Skin epidermis (tissue), 12 donors: Measurements from ENCODE around the gene DOCK1.

Source experiments
- H3K27ac ChIP-seq, 21 experiments: fragments of 200-600 bp; sonication (generic) in 11 of 21; one replicate each; pipeline ENCODE4 v1.5.0; 2020; ENCODE audit warnings: mild to moderate bottlenecking in 3 of 21, inconsistent platforms in 2 of 21, moderate library complexity in 2 of 21
- H3K4me3 ChIP-seq, 7 experiments: fragments of 200-600 bp; sonication (generic) in 2 of 7; one replicate each; pipeline ENCODE4 v1.5.0; 2020; ENCODE audit warnings: inconsistent platforms in 2 of 7, mild to moderate bottlenecking in 2 of 7, moderate library complexity in 1 of 7

The DOCK1 gene

GRCh38 chr10:127150136-127150535 is 244.9 kb downstream of the DOCK1 start:
- Histone ChIP-seq H3K27ac (no peak overlapping the region), H3K4me3 (no peak overlapping the region)

GRCh38 chr10:127151541-127151940 is 246.3 kb downstream of the DOCK1 start:
- Histone ChIP-seq H3K27ac (no peak overlapping the region), H3K4me3 (no peak overlapping the region)

- no peak overlapping the region for H3K27ac ChIP-seq
- H3K4me3 ChIP-seq = no peak overlapping the region
Measured at GRCh38 chr10:127151981-127152699, 246.9 kb downstream of the DOCK1 start.

- H3K4me3 ChIP-seq = no peak overlapping the region
- no peak overlapping the region for H3K27ac ChIP-seq
Measured at GRCh38 chr10:127153181-127153580, 248.0 kb downstream of the DOCK1 start.

GRCh38 chr10:127154831-127155620 is 249.8 kb downstream of the DOCK1 start:
- no peak overlapping the region for H3K27ac ChIP-seq
- no peak overlapping the region for H3K4me3 ChIP-seq

- H3K4me3 ChIP-seq = no peak overlapping the region
- no peak overlapping the region for H3K27ac ChIP-seq
Measured at GRCh38 chr10:127157089-127157488, 251.9 kb downstream of the DOCK1 start.

GRCh38 chr10:127157506-127158200 is 252.4 kb downstream of the DOCK1 start:
- no peak overlapping the region for H3K4me3 ChIP-seq
- H3K27ac ChIP-seq = no peak overlapping the region

GRCh38 chr10:127158662-127159061 is 253.4 kb downstream of the DOCK1 start:
- Histone ChIP-seq H3K27ac (no peak overlapping the region), H3K4me3 (no peak overlapping the region)

GRCh38 chr10:127159648-127160245 is 254.5 kb downstream of the DOCK1 start:
- Histone ChIP-seq H3K27ac (no peak overlapping the region), H3K4me3 (no peak overlapping the region)

GRCh38 chr10:127161482-127161881 is 256.3 kb downstream of the DOCK1 start:
- no peak overlapping the region for H3K27ac ChIP-seq

GRCh38 chr10:127162841-127163240 is 257.6 kb downstream of the DOCK1 start:
- Histone ChIP-seq H3K27ac (no peak overlapping the region), H3K4me3 (no peak overlapping the region)

More at GRCh38 chr10:127161482-127161881, 256.3 kb downstream of the DOCK1 start:
- H3K4me3 ChIP-seq = no peak overlapping the region

- Histone ChIP-seq H3K27ac (no peak overlapping the region), H3K4me3 (no peak overlapping the region)
Measured at GRCh38 chr10:127168261-127168660, 263.0 kb downstream of the DOCK1 start.

- no peak overlapping the region for H3K4me3 ChIP-seq
- no peak overlapping the region for H3K27ac ChIP-seq
Measured at GRCh38 chr10:127174866-127175265, 269.6 kb downstream of the DOCK1 start.

GRCh38 chr10:127175357-127176110 is 270.3 kb downstream of the DOCK1 start:
- no peak overlapping the region for H3K27ac ChIP-seq
- no peak overlapping the region for H3K4me3 ChIP-seq

- H3K4me3 ChIP-seq = no peak overlapping the region
- no peak overlapping the region for H3K27ac ChIP-seq
Measured at GRCh38 chr10:127176649-127177048, 271.4 kb downstream of the DOCK1 start.

- no peak overlapping the region for H3K4me3 ChIP-seq
- no peak overlapping the region for H3K27ac ChIP-seq
Measured at GRCh38 chr10:127179612-127180250, 274.5 kb downstream of the DOCK1 start.

GRCh38 chr10:127182161-127182560 is 276.9 kb downstream of the DOCK1 start:
- no peak overlapping the region for H3K27ac ChIP-seq
- H3K4me3 ChIP-seq = no peak overlapping the region

GRCh38 chr10:127184582-127184981 is 279.4 kb downstream of the DOCK1 start:
- H3K4me3 ChIP-seq = no peak overlapping the region
- H3K27ac ChIP-seq = no peak overlapping the region

- H3K4me3 ChIP-seq = no peak overlapping the region
- H3K27ac ChIP-seq = no peak overlapping the region
Measured at GRCh38 chr10:127186813-127187212, 281.6 kb downstream of the DOCK1 start.
